Endodermal cell (in vitro differentiated cells): ENCODE results near the gene KIF18B. TPM values are rescaled to one million over a fixed set of nuclear protein-coding genes. Genes with fewer than 3 reads are reported as not detected.
A peak's percentile ranks its signal among the peaks of the same experiment; 100 is the strongest.

Source experiments
- DNase-seq: peaks from one replicate; pipeline ENCODE4 v3.0.0-alpha.2; 2017
- H3K27ac ChIP-seq: 2 replicates; pipeline ENCODE4 v1.5.1; 2013; ENCODE audit warnings: mild to moderate bottlenecking, low read depth, low read length, moderate library complexity
- H3K27me3 ChIP-seq: 2 replicates; pipeline ENCODE4 v1.6.1; 2013; ENCODE audit warnings: mild to moderate bottlenecking, low read length, moderate library complexity; ENCODE audit not compliant: insufficient read depth, control insufficient read depth, poor library complexity, severe bottlenecking
- H3K36me3 ChIP-seq: 2 replicates; pipeline ENCODE4 v1.7.0; 2013; ENCODE audit warnings: mild to moderate bottlenecking, low read length, moderate library complexity; ENCODE audit not compliant: control insufficient read depth, insufficient read depth
- H3K4me1 ChIP-seq: one replicate; pipeline ENCODE4 v1.7.0; 2013; ENCODE audit warnings: low read length; ENCODE audit not compliant: control insufficient read depth, insufficient read depth
- H3K4me3 ChIP-seq: 2 replicates; pipeline ENCODE4 v1.5.1; 2013; ENCODE audit warnings: mild to moderate bottlenecking, low read length, moderate library complexity
- H3K9ac ChIP-seq: 2 replicates; pipeline ENCODE4 v1.6.1; 2013; ENCODE audit warnings: mild to moderate bottlenecking, low read length, moderate library complexity; ENCODE audit not compliant: poor library complexity, severe bottlenecking; ENCODE audit errors: extremely low read depth
- H3K9me3 ChIP-seq: 2 replicates; pipeline ENCODE4 v1.6.1; 2013; ENCODE audit warnings: mild to moderate bottlenecking, low read length, moderate library complexity; ENCODE audit not compliant: control insufficient read depth
- H3K27ac Mint-ChIP-seq: 2 replicates; pipeline ENCODE4 v1.8.0; 2020; ENCODE audit warnings: mixed read lengths
- H3K27me3 Mint-ChIP-seq: 2 replicates; pipeline ENCODE4 v1.8.0; 2021; ENCODE audit warnings: mild to moderate bottlenecking, mixed read lengths; ENCODE audit not compliant: insufficient read depth
- H3K36me3 Mint-ChIP-seq: 2 replicates; pipeline ENCODE4 v1.8.0; 2020; ENCODE audit warnings: low read depth, mixed read lengths
- H3K4me1 Mint-ChIP-seq: 2 replicates; pipeline ENCODE4 v1.8.0; 2020; ENCODE audit warnings: mixed read lengths
- H3K4me3 Mint-ChIP-seq: 2 replicates; pipeline ENCODE4 v1.8.0; 2020; ENCODE audit warnings: mild to moderate bottlenecking, moderate library complexity, mixed read lengths
- H3K9me3 Mint-ChIP-seq: 2 replicates; pipeline ENCODE4 v1.8.0; 2020; ENCODE audit warnings: mild to moderate bottlenecking, mixed read lengths
- CTCF ChIP-seq: fragments of 200-600 bp; sonication (generic); conservative IDR thresholded peaks from 2 replicates; pipeline ENCODE4 v1.5.0; 2021; ENCODE audit warnings: antibody characterized with exemption, mild to moderate bottlenecking
- WGBS, 2 experiments: methylation state at CpG; one replicate each; pipeline versions ENCODE4 v1.1.5 to v1.1.7; 2013; ENCODE audit warnings: missing lambda C conversion rate in 2 of 2, mixed read lengths in 1 of 2; ENCODE audit not compliant: insufficient coverage in 1 of 2, insufficient read length in 1 of 2; 5-methylcytosine and 5-hydroxymethylcytosine counted together
- total RNA-seq, 2 donors: library from RNA; stranded (reverse); fragmentation: NEBNext Ultra II Directional in 1 of 2; extraction: Animal tissue kit (Norgen Biotek cat#: 25700) in 1 of 2; gene quantifications; 2 replicates in 1 of 2; 3 replicates in 1 of 2; pipeline ENCODE4 v1.2.1, GENCODE V29; 2021

The KIF18B gene
- total RNA-seq, 2 donors from 2014 or later = 43.5 to 64.7 TPM

- Histone ChIP-seq H3K36me3 (no peaks in the 10 kb centered on the region), H3K4me1 (no peaks in the 10 kb centered on the region), H3K9ac (no peak overlapping the region), H3K9me3 (no peaks in the 10 kb centered on the region), H3K27ac (no peak overlapping the region), H3K27me3 (peaks cover 7% of the 10 kb centered on the region), H3K4me3 (no peak overlapping the region)
- peaks cover 2% of the 10 kb centered on the region for H3K36me3 Mint-ChIP-seq
- TF ChIP-seq CTCF = no peak
- WGBS, 2 experiments = 89 to 90% methylated on average over 9 to 17 of the region's 18 CpGs
- no peak overlapping the region for H3K4me3 Mint-ChIP-seq
- no peaks in the 10 kb centered on the region for H3K4me1 Mint-ChIP-seq
- H3K9me3 Mint-ChIP-seq = no peaks in the 10 kb centered on the region
- H3K27me3 Mint-ChIP-seq = peaks cover 25% of the 10 kb centered on the region
- H3K27ac Mint-ChIP-seq = no peak overlapping the region
- no peak for DNase-seq
Observed at GRCh38 chr17:44906763-44907728, 40.5 kb downstream of the KIF18B start.

- no peak for TF ChIP-seq CTCF
- H3K27ac ChIP-seq = no peak overlapping the region
- H3K4me3 ChIP-seq = no peak overlapping the region
Observed at GRCh38 chr17:44906010-44906646, 41.4 kb downstream of the KIF18B start.

GRCh38 chr17:44905006-44906000, 42.3 kb downstream of the KIF18B start:
- no peak for TF ChIP-seq CTCF
- no peaks in the 10 kb centered on the region for H3K4me1 Mint-ChIP-seq
- no peak overlapping the region for H3K9ac ChIP-seq
- no peak overlapping the region for H3K4me3 ChIP-seq
- H3K27ac ChIP-seq = no peak overlapping the region
- H3K27ac Mint-ChIP-seq = no peak overlapping the region
- no peaks in the 10 kb centered on the region for H3K4me1 ChIP-seq
- H3K9me3 ChIP-seq = no peaks in the 10 kb centered on the region
- H3K9me3 Mint-ChIP-seq = no peaks in the 10 kb centered on the region
- no peak overlapping the region for H3K4me3 Mint-ChIP-seq
- H3K36me3 Mint-ChIP-seq = peaks cover 6% of the 10 kb centered on the region
- H3K27me3 ChIP-seq = no peaks in the 10 kb centered on the region
- 84 to 85% methylated on average over 4 to 9 of the region's 9 CpGs for WGBS, 2 experiments
- peaks cover 11% of the 10 kb centered on the region for H3K27me3 Mint-ChIP-seq
- DNase-seq = no peak
- H3K36me3 ChIP-seq = no peaks in the 10 kb centered on the region

More at GRCh38 chr17:44906010-44906646, 41.4 kb downstream of the KIF18B start:
- no peaks in the 10 kb centered on the region for H3K9me3 Mint-ChIP-seq
- H3K4me1 Mint-ChIP-seq = no peaks in the 10 kb centered on the region
- H3K27ac Mint-ChIP-seq = no peak overlapping the region
- peak; percentile 67 for DNase-seq
- H3K9me3 ChIP-seq = no peaks in the 10 kb centered on the region
- H3K4me1 ChIP-seq = no peaks in the 10 kb centered on the region
- H3K36me3 ChIP-seq = no peaks in the 10 kb centered on the region
- H3K4me3 Mint-ChIP-seq = no peak overlapping the region
- peaks cover 17% of the 10 kb centered on the region for H3K27me3 Mint-ChIP-seq
- no peak overlapping the region for H3K9ac ChIP-seq
- peaks cover 6% of the 10 kb centered on the region for H3K36me3 Mint-ChIP-seq
- H3K27me3 ChIP-seq = no peaks in the 10 kb centered on the region
- 73 to 96% methylated on average over 4 to 10 of the region's 10 CpGs for WGBS, 2 experiments
